Neural crest cell (in vitro differentiated cells): ENCODE measurements around the gene JMJD6. TPM values are rescaled to one million over a fixed set of nuclear protein-coding genes. Genes with fewer than 3 reads are reported as not detected.

Experiments
- DNase-seq: peaks from one replicate; pipeline ENCODE4 v3.0.0; 2021; ENCODE audit warnings: low read depth, mixed read lengths, low spot score
- H3K27ac Mint-ChIP-seq: one replicate; pipeline ENCODE4 v1.8.0; 2021; ENCODE audit warnings: mild to moderate bottlenecking, mixed read lengths; ENCODE audit not compliant: unreplicated experiment
- H3K27me3 Mint-ChIP-seq: 2 replicates; pipeline ENCODE4 v1.8.0; 2021; ENCODE audit warnings: low read depth, mild to moderate bottlenecking, mixed read lengths
- H3K36me3 Mint-ChIP-seq: 2 replicates; pipeline ENCODE4 v1.8.0; 2021; ENCODE audit warnings: low read depth, mild to moderate bottlenecking, mixed read lengths
- H3K4me1 Mint-ChIP-seq: 2 replicates; pipeline ENCODE4 v1.8.0; 2021; ENCODE audit warnings: mixed read lengths
- H3K4me3 Mint-ChIP-seq: one replicate; pipeline ENCODE4 v1.8.0; 2021; ENCODE audit warnings: mild to moderate bottlenecking, mixed read lengths
- H3K9me3 Mint-ChIP-seq: 2 replicates; pipeline ENCODE4 v1.8.0; 2021; ENCODE audit warnings: mixed read lengths
- CTCF ChIP-seq: fragments of 200-600 bp; sonication (generic); conservative IDR thresholded peaks from 2 replicates; pipeline ENCODE4 v1.5.0; 2021; ENCODE audit warnings: antibody characterized with exemption, mild to moderate bottlenecking
- total RNA-seq: library from RNA; stranded (reverse); gene quantifications from 2 replicates; pipeline ENCODE4 v1.2.1, GENCODE V29; 2021

The JMJD6 gene
- total RNA-seq, 1 donor from 2014 or later: 29.0 TPM

DNA sequence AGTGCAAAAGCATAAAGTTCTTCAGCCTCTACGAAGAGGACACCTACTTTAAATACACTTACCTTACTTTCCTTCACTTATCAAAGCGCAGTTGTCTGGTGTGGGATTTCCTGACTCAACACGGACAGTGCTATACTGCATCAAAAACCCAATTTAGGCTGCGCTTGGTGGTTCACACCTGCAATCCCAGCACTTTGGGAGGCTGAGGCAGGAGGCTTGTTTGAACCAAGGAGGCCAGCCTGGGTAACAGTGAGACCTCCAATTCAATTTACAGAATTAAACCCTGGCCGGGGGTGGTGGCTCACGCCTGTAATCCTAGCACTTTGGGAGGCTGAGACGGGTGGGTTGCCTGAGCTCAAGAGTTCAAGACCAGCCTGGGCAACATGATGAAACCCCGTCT, 4.1 kb downstream of the JMJD6 start:
- H3K27ac Mint-ChIP-seq: no peak overlapping the region
- DNase-seq: no peak
- no peaks in the 10 kb centered on the region for H3K9me3 Mint-ChIP-seq
- no peak for TF ChIP-seq CTCF
- H3K27me3 Mint-ChIP-seq: no peaks in the 10 kb centered on the region
- H3K4me1 Mint-ChIP-seq: peaks cover 22% of the 10 kb centered on the region
- H3K36me3 Mint-ChIP-seq: peaks cover 18% of the 10 kb centered on the region
- H3K4me3 Mint-ChIP-seq: peak overlapping the region; percentile 18

GRCh38 chr17:76721463-76721862, 4.9 kb downstream of the JMJD6 start:
- no peaks in the 10 kb centered on the region for H3K27me3 Mint-ChIP-seq

DNA sequence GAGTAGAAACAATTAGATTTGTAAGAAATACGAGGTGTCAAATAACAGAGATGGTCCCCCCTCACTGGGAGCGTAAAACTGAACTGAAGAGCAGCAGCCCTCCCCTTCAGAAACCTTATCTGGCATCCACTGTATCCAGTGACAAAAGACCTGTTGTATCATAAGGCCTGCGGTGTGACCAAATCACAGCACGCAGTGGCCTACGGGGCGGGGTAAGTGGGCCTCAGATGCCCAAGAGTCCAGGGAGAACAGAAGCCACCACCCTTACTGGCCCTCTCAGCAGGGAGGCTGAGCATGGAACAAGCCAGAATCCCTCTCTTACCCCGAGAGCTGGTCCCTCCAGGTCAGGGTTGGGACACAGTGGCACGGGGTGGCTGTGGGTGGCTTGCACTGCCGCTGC, 5.5 kb downstream of the JMJD6 start:
- no peak overlapping the region for H3K27ac Mint-ChIP-seq
- peak overlapping the region; percentile 10 for H3K4me3 Mint-ChIP-seq
- H3K36me3 Mint-ChIP-seq: peaks cover 15% of the 10 kb centered on the region
- H3K4me1 Mint-ChIP-seq: peaks cover 17% of the 10 kb centered on the region
- H3K9me3 Mint-ChIP-seq: no peaks in the 10 kb centered on the region
- DNase-seq: no peak
- H3K27me3 Mint-ChIP-seq: no peaks in the 10 kb centered on the region
- no peak for TF ChIP-seq CTCF

More at GRCh38 chr17:76721463-76721862, 4.9 kb downstream of the JMJD6 start:
- H3K9me3 Mint-ChIP-seq: no peaks in the 10 kb centered on the region
- peaks cover 20% of the 10 kb centered on the region for H3K4me1 Mint-ChIP-seq
- DNase-seq: no peak
- H3K36me3 Mint-ChIP-seq: peaks cover 18% of the 10 kb centered on the region
- H3K4me3 Mint-ChIP-seq: peak overlapping the region; percentile 18
- no peak for TF ChIP-seq CTCF
- peak overlapping the region; percentile 82 for H3K27ac Mint-ChIP-seq

DNA sequence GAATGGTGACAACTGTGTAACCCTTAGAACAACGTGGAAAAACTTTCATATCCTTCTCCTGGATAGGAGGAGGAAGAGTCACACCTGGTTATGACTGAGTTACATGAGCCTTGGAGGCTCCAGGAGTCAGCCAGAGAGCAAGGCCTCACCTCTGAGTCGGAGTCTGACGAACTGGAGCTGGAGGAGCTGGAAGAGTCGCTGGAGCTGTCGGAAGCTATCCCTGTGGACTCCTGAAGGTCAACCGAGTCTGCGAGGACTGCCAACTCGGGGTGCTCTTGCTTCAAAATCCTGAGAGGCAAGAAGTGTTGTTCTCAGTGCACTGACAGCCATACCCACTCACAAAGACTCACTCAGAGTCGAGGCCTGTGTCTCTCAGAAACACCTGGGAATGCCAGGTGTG, 6.2 kb downstream of the JMJD6 start:
- no peak for TF ChIP-seq CTCF
- H3K27me3 Mint-ChIP-seq: no peaks in the 10 kb centered on the region
- no peak overlapping the region for H3K4me3 Mint-ChIP-seq
- no peak for DNase-seq
- peaks cover 11% of the 10 kb centered on the region for H3K4me1 Mint-ChIP-seq
- peaks cover 15% of the 10 kb centered on the region for H3K36me3 Mint-ChIP-seq
- H3K27ac Mint-ChIP-seq: no peak overlapping the region
- H3K9me3 Mint-ChIP-seq: no peaks in the 10 kb centered on the region

DNA sequence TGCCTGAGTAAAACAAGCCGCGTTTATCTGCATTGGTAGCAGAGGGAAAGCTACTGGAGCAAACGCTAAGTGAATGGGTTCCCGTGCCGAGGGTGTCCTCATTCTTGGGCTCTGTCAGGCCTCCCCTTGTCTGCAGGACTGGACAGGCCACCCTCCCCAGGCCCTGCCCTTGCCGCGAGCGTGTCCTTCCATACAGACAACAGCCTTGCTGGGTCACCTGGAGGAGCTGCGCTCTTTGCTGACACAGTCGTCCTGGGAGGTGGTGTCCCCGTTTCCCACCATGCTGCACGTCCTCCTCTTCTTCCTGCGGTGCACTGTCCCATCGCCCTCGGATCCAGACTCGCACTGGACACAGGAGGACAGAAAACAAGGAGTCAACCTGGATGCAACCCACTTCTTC, 7.9 kb downstream of the JMJD6 start:
- H3K27ac Mint-ChIP-seq: peak overlapping the region; percentile 50
- no peaks in the 10 kb centered on the region for H3K9me3 Mint-ChIP-seq
- H3K36me3 Mint-ChIP-seq: peaks cover 13% of the 10 kb centered on the region
- DNase-seq: no peak
- no peaks in the 10 kb centered on the region for H3K27me3 Mint-ChIP-seq
- TF ChIP-seq CTCF: no peak
- no peak overlapping the region for H3K4me3 Mint-ChIP-seq
- peaks cover 10% of the 10 kb centered on the region for H3K4me1 Mint-ChIP-seq

DNA sequence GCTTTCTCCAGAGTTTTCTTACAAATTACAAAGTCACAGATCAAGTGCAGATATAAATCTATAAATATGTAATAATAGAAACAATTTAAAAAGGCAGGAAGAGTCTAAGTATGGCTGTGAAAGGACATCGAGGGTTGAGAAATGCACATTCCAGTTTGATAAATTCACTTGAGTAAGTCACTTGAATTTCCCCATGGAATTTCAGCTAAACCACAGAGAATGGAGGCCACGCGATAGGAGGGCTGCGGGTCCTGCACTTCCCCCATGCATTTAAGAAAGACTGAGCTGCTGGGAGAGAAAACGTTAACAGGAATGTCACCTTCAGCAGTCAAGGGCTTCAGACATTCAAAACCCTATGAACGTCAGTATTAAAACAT, 9.6 kb downstream of the JMJD6 start:
- H3K27me3 Mint-ChIP-seq: no peaks in the 10 kb centered on the region
- no peak for DNase-seq
- no peak overlapping the region for H3K27ac Mint-ChIP-seq
- H3K36me3 Mint-ChIP-seq: peaks cover 10% of the 10 kb centered on the region
- H3K9me3 Mint-ChIP-seq: no peaks in the 10 kb centered on the region
- H3K4me3 Mint-ChIP-seq: no peak overlapping the region
- TF ChIP-seq CTCF: no peak
- H3K4me1 Mint-ChIP-seq: peaks cover 7% of the 10 kb centered on the region
